HG03159 (cell line): Measurements from ENCODE around the gene RET.

Experiments
- ATAC-seq: cut with Tn5 transposase; IDR thresholded peaks from one replicate; pipeline ENCODE4 v1.9.1; 2021; ENCODE audit warnings: mild to moderate bottlenecking, moderate library complexity; ENCODE audit not compliant: unreplicated experiment

RET gene

GRCh38 chr10:43061760-43062159 lies 15.1 kb upstream of the RET start:
- ATAC-seq, result no peak

GRCh38 chr10:43062402-43063160 lies 14.3 kb upstream of the RET start:
- no peak for ATAC-seq

GRCh38 chr10:43064331-43065075 lies 12.4 kb upstream of the RET start:
- ATAC-seq, result no peak

- no peak for ATAC-seq
Measured at GRCh38 chr10:43065234-43065633, 11.6 kb upstream of the RET start.

GRCh38 chr10:43065761-43066160 lies 11.1 kb upstream of the RET start:
- no peak for ATAC-seq

- ATAC-seq, result no peak
Measured at GRCh38 chr10:43066481-43066880, 10.4 kb upstream of the RET start.

- no peak for ATAC-seq
Measured at GRCh38 chr10:43067391-43068135, 9.3 kb upstream of the RET start.

GRCh38 chr10:43068136-43068395 lies 8.8 kb upstream of the RET start:
- ATAC-seq, result no peak

- no peak for ATAC-seq
Measured at GRCh38 chr10:43068471-43069210, 8.2 kb upstream of the RET start.

- ATAC-seq, result no peak
Measured at GRCh38 chr10:43069211-43069515, 7.7 kb upstream of the RET start.

GRCh38 chr10:43069579-43069978 lies 7.3 kb upstream of the RET start:
- ATAC-seq, result no peak

GRCh38 chr10:43070121-43071085 lies 6.5 kb upstream of the RET start:
- ATAC-seq, result no peak

- ATAC-seq, result no peak
Measured at GRCh38 chr10:43071865-43072650, 4.8 kb upstream of the RET start.

- ATAC-seq, result no peak
Measured at GRCh38 chr10:43073191-43073590, 3.7 kb upstream of the RET start.

GRCh38 chr10:43073721-43074120 lies 3.1 kb upstream of the RET start:
- no peak for ATAC-seq

- ATAC-seq, result no peak
Measured at GRCh38 chr10:43074409-43074808, 2.5 kb upstream of the RET start.

- no peak for ATAC-seq
Measured at GRCh38 chr10:43074827-43075611, 1.9 kb upstream of the RET start.

- no peak for ATAC-seq
Measured at GRCh38 chr10:43075612-43076003, 1.3 kb upstream of the RET start.
